Endothelial cell (in vitro differentiated cells): Measurements from ENCODE around the gene NAPG. TPM values are rescaled to one million over a fixed set of nuclear protein-coding genes. Genes with fewer than 3 reads are reported as not detected.
"Not testable (repeated sequence)": the region's sequence is repeated elsewhere in the genome, so short reads cannot be mapped to it uniquely, and the experiment has no call there.

ENCODE experiments used
- DNase-seq: peaks from one replicate; pipeline ENCODE4 v3.0.0; 2021; ENCODE audit warnings: low spot score
- H3K27ac Mint-ChIP-seq: one replicate; pipeline ENCODE4 v1.8.0; 2021; ENCODE audit warnings: mixed read lengths, inconsistent platforms; ENCODE audit not compliant: unreplicated experiment
- H3K27me3 Mint-ChIP-seq: one replicate; pipeline ENCODE4 v1.8.0; 2021; ENCODE audit warnings: mild to moderate bottlenecking, moderate library complexity, mixed read lengths, inconsistent platforms; ENCODE audit not compliant: unreplicated experiment
- H3K36me3 Mint-ChIP-seq: one replicate; pipeline ENCODE4 v1.8.0; 2021; ENCODE audit warnings: mild to moderate bottlenecking, low read depth, mixed read lengths, inconsistent platforms; ENCODE audit not compliant: unreplicated experiment
- H3K4me1 Mint-ChIP-seq: one replicate; pipeline ENCODE4 v1.8.0; 2021; ENCODE audit warnings: mild to moderate bottlenecking, mixed read lengths, inconsistent platforms; ENCODE audit not compliant: unreplicated experiment
- H3K4me3 Mint-ChIP-seq: one replicate; pipeline ENCODE4 v1.8.0; 2021; ENCODE audit warnings: mild to moderate bottlenecking, mixed read lengths, inconsistent platforms; ENCODE audit not compliant: unreplicated experiment
- H3K9me3 Mint-ChIP-seq: one replicate; pipeline ENCODE4 v1.8.0; 2021; ENCODE audit warnings: mixed read lengths, inconsistent platforms; ENCODE audit not compliant: unreplicated experiment
- total RNA-seq: library from RNA; stranded (reverse); fragmentation: NEBNext Ultra II Directional; extraction: Animal tissue kit (Norgen Biotek cat#: 25700); gene quantifications from one replicate; pipeline ENCODE4 v1.2.1, GENCODE V29; 2021; ENCODE audit not compliant: unreplicated experiment
- TF ChIP-seq, protein P1 (sequence below): fragments of 200-600 bp; sonication (generic); IDR thresholded peaks from one replicate; pipeline ENCODE4 v1.5.0; 2021; ENCODE audit warnings: antibody characterized with exemption; ENCODE audit not compliant: unreplicated experiment

Gene NAPG
- total RNA-seq, 1 donor from 2014 or later = 33.6 TPM

- H3K36me3 Mint-ChIP-seq = no peaks in the 10 kb centered on the region
- H3K4me3 Mint-ChIP-seq = no peak overlapping the region
- TF ChIP-seq, protein P1, sequence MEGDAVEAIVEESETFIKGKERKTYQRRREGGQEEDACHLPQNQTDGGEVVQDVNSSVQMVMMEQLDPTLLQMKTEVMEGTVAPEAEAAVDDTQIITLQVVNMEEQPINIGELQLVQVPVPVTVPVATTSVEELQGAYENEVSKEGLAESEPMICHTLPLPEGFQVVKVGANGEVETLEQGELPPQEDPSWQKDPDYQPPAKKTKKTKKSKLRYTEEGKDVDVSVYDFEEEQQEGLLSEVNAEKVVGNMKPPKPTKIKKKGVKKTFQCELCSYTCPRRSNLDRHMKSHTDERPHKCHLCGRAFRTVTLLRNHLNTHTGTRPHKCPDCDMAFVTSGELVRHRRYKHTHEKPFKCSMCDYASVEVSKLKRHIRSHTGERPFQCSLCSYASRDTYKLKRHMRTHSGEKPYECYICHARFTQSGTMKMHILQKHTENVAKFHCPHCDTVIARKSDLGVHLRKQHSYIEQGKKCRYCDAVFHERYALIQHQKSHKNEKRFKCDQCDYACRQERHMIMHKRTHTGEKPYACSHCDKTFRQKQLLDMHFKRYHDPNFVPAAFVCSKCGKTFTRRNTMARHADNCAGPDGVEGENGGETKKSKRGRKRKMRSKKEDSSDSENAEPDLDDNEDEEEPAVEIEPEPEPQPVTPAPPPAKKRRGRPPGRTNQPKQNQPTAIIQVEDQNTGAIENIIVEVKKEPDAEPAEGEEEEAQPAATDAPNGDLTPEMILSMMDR = no peak
- H3K27ac Mint-ChIP-seq = no peak overlapping the region
- H3K9me3 Mint-ChIP-seq = no peaks in the 10 kb centered on the region
- H3K27me3 Mint-ChIP-seq = no peaks in the 10 kb centered on the region
- no peaks in the 10 kb centered on the region for H3K4me1 Mint-ChIP-seq
- DNase-seq = no peak
Measured at GRCh38 chr18:10499230-10499629, 26.6 kb upstream of the NAPG start.

GRCh38 chr18:10500038-10500437 is 25.8 kb upstream of the NAPG start:
- Mint-ChIP-seq H3K27me3 (no peaks in the 10 kb centered on the region), H3K27ac (no peak overlapping the region), H3K4me3 (no peak overlapping the region), H3K36me3 (no peaks in the 10 kb centered on the region), H3K9me3 (no peaks in the 10 kb centered on the region), H3K4me1 (no peaks in the 10 kb centered on the region)
- TF ChIP-seq, protein P1 = no peak
- no peak for DNase-seq

- DNase-seq = no peak
- Mint-ChIP-seq H3K27ac (no peak overlapping the region), H3K4me3 (no peak overlapping the region), H3K9me3 (peaks cover 16% of the 10 kb centered on the region), H3K36me3 (no peaks in the 10 kb centered on the region), H3K4me1 (no peaks in the 10 kb centered on the region), H3K27me3 (no peaks in the 10 kb centered on the region)
- TF ChIP-seq, protein P1 = no peak
Measured at GRCh38 chr18:10504723-10505122, 21.1 kb upstream of the NAPG start.

- H3K27ac Mint-ChIP-seq = not testable (repeated sequence)
- H3K9me3 Mint-ChIP-seq = peaks cover 16% of the 10 kb centered on the region
Measured at GRCh38 chr18:10505892-10506291, 19.9 kb upstream of the NAPG start.

GRCh38 chr18:10508591-10508990 is 17.2 kb upstream of the NAPG start:
- Mint-ChIP-seq H3K36me3 (no peaks in the 10 kb centered on the region), H3K27ac (no peak overlapping the region), H3K27me3 (no peaks in the 10 kb centered on the region), H3K4me1 (no peaks in the 10 kb centered on the region), H3K9me3 (peaks cover 16% of the 10 kb centered on the region), H3K4me3 (no peak overlapping the region)
- TF ChIP-seq, protein P1 = no peak
- DNase-seq = no peak

More at GRCh38 chr18:10505892-10506291, 19.9 kb upstream of the NAPG start:
- DNase-seq, H3K27me3 Mint-ChIP-seq, H3K36me3 Mint-ChIP-seq, H3K4me3 Mint-ChIP-seq, H3K4me1 Mint-ChIP-seq: not testable (repeated sequence)

DNA sequence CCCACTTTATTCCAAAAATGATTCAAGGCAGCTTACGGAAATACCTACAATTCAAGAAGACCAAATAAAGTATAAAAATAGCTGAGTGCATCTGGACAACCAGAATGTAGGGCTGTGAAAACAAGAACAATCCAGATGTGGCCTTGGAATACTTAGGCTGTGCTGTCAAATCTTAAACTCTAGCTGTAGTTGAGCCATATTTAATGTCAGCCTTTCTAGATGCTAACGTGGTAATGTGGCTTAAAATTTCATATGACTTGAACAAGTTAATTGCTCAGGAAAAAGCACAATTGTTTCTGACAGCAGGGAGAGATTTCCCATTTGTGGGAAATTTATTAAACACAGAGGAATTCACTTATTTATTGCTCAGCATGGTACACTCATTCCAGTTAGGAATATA is 14.6 kb upstream of the NAPG start:
- H3K27ac Mint-ChIP-seq = no peak overlapping the region
- TF ChIP-seq, protein P1 = no peak
- peaks cover 3% of the 10 kb centered on the region for H3K27me3 Mint-ChIP-seq
- no peak for DNase-seq
- H3K36me3 Mint-ChIP-seq = no peaks in the 10 kb centered on the region
- no peaks in the 10 kb centered on the region for H3K4me1 Mint-ChIP-seq
- peaks cover 16% of the 10 kb centered on the region for H3K9me3 Mint-ChIP-seq
- H3K4me3 Mint-ChIP-seq = no peak overlapping the region
